GM18508 (cell line): Measurements from ENCODE around the gene PHKG1.
"Not testable (repeated sequence)": the region's sequence is repeated elsewhere in the genome, so short reads cannot be mapped to it uniquely, and the experiment has no call there.

Source experiments
- ATAC-seq: cut with Tn5 transposase; IDR thresholded peaks from one replicate; pipeline ENCODE4 v1.9.1; 2021; ENCODE audit warnings: moderate number of reproducible peaks; ENCODE audit not compliant: insufficient read depth, unreplicated experiment

The PHKG1 gene

GRCh38 chr7:56086761-56087160, 6.0 kb downstream of the PHKG1 start:
- no peak for ATAC-seq

GRCh38 chr7:56083150-56083785, 9.5 kb downstream of the PHKG1 start:
- ATAC-seq: no peak

- ATAC-seq: no peak
These were observed 11.0 kb downstream of the PHKG1 start for GRCh38 chr7:56081626-56082340.

- ATAC-seq: not testable (repeated sequence)
These were observed 11.9 kb downstream of the PHKG1 start for GRCh38 chr7:56080726-56081435.

- no peak for ATAC-seq
These were observed 13.1 kb downstream of the PHKG1 start for GRCh38 chr7:56079450-56080185.

- no peak for ATAC-seq
These were observed 14.6 kb downstream of the PHKG1 start for GRCh38 chr7:56078196-56078595.

- no peak for ATAC-seq
These were observed 15.1 kb downstream of the PHKG1 start for GRCh38 chr7:56077681-56078080.

GRCh38 chr7:56074371-56074791, 18.4 kb downstream of the PHKG1 start:
- ATAC-seq: peak; percentile 71

GRCh38 chr7:56066376-56066775, 26.4 kb downstream of the PHKG1 start:
- not testable (repeated sequence) for ATAC-seq

- ATAC-seq: peak; percentile 73
These were observed 28.7 kb downstream of the PHKG1 start, which contains the start of gene SUMF2 for GRCh38 chr7:56063882-56064625. Gene SUMF2, plus strand, starts transcription at chr7:56064286. Its CDS starts 26 bp downstream, at chr7:56064312.

- no peak for ATAC-seq
These were observed 29.3 kb downstream of the PHKG1 start for GRCh38 chr7:56063500-56063881.

GRCh38 chr7:56062382-56062781, 30.4 kb downstream of the PHKG1 start:
- ATAC-seq: no peak

GRCh38 chr7:56053993-56054392, 38.8 kb downstream of the PHKG1 start:
- ATAC-seq: no peak

- no peak for ATAC-seq
These were observed 39.4 kb downstream of the PHKG1 start for GRCh38 chr7:56053379-56053778.

GRCh38 chr7:56051339-56052191, 41.2 kb downstream of the PHKG1 start, which contains the start of the genes CCT6A and PSPH:
Gene CCT6A, plus strand, starts transcription at chr7:56051765. Its CDS starts 84 bp downstream, at chr7:56051849.
Gene PSPH, minus strand, starts transcription at chr7:56051444. Its CDS starts 30,232 bp downstream, at chr7:56021212.
- peak; percentile 78 for ATAC-seq

GRCh38 chr7:56051053-56051338, 41.8 kb downstream of the PHKG1 start:
- no peak for ATAC-seq

GRCh38 chr7:56048763-56049162, 44.0 kb downstream of the PHKG1 start:
- not testable (repeated sequence) for ATAC-seq

- no peak for ATAC-seq
These were observed 44.5 kb downstream of the PHKG1 start for GRCh38 chr7:56048245-56048644.
